Measurements from ENCODE around the gene HSPH1.
A peak's percentile ranks its signal among the peaks of the same experiment; 100 is the strongest.

HSPH1 gene

DNA sequence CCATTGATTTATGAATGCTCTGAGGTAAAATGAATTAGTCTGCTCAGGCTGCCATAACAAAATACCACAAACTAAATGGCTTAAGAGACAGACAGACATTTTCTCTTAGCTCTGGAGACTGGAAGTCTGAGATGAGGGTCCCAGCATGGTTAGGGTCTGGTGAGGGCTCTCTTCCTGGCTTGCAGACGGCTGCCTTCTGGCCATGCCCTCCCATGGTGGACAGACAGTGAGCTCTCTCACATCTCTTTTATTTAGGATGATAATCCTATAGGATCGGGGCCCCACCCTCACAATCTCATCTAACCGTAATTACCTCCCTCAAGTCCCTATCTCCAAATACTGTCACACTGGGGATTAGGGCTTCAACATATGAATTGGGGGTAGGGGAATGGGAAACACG, 47.1 kb downstream of the HSPH1 start:
- TF ChIP-seq, protein P1, sequence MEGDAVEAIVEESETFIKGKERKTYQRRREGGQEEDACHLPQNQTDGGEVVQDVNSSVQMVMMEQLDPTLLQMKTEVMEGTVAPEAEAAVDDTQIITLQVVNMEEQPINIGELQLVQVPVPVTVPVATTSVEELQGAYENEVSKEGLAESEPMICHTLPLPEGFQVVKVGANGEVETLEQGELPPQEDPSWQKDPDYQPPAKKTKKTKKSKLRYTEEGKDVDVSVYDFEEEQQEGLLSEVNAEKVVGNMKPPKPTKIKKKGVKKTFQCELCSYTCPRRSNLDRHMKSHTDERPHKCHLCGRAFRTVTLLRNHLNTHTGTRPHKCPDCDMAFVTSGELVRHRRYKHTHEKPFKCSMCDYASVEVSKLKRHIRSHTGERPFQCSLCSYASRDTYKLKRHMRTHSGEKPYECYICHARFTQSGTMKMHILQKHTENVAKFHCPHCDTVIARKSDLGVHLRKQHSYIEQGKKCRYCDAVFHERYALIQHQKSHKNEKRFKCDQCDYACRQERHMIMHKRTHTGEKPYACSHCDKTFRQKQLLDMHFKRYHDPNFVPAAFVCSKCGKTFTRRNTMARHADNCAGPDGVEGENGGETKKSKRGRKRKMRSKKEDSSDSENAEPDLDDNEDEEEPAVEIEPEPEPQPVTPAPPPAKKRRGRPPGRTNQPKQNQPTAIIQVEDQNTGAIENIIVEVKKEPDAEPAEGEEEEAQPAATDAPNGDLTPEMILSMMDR (IDR thresholded peaks at IDR 0.05; ENCODE audit: control insufficient read depth, extremely low read depth, insufficient read depth), result no peak
- H3K4me3 ChIP-seq (ENCODE audit: low read depth, low read length), result no peak overlapping the region
- DNase-seq (ENCODE audit: low read depth), result no peak

DNA sequence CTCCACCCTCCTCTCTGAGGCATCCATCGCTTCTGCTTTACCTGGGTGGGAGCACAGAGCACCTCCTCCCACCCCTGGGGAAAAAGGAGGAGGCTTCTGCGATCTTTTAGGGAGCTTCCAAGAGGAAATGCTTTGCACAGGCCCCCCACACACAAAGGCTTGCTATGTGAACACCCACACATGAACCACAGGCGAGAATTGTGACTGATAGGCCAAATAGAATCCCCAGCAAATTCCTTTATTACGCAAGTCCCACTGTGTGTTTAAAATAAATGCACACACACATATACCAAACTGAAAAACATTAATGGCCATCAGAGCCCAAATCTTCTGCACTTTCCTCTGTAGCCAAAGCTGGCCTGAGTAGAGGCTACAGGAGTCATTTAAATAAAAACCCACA, 50.6 kb downstream of the HSPH1 start:
- DNase-seq (ENCODE audit: low read depth), result no peak
- H3K4me3 ChIP-seq (ENCODE audit: low read depth, low read length), result no peak overlapping the region
- TF ChIP-seq, protein P1 (IDR thresholded peaks at IDR 0.05; ENCODE audit: control insufficient read depth, extremely low read depth, insufficient read depth), result no peak

DNA sequence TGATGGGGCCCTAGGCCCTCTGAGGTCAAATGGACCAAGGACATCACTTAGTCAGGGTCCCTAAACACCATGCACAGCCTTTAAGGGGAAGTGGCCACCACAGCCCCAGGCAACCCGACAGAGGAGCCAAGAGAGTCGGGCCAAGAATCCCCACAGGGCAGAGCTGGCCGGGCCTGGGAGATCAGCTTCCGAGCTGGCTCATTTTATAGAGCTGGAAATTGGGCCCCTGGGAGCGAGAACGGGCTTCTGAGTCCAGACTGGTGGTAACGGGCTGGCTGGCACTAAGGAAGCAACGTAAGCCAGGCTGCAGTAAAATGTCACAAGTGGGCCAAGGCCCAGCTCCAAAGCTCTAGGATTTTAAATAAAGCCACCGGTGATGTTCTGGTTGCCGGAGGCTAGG, 51.1 kb downstream of the HSPH1 start:
- TF ChIP-seq, protein P1 (IDR thresholded peaks at IDR 0.05; ENCODE audit: control insufficient read depth, extremely low read depth, insufficient read depth), result no peak
- DNase-seq (ENCODE audit: low read depth), result no peak
- H3K4me3 ChIP-seq (ENCODE audit: low read depth, low read length), result no peak overlapping the region

DNA sequence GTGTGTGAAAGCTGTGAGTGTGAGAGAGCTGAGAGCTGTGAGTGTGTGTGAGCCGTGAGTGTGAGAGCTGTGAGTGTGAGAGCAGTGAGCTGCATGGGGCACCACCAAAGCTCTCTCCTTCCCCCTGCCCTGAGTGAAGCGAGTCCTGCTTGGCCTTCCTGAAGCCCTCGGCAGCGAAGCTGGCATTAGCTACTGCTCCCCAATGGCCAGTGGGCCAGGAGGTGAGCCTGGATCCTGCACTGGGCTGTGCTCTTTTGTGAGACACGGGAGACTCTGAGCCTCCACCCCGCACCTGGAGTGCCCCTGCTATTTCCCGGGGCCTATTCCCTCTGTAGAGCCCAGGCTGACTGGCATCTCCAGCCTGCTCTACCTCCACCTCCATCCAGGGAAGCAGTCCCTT, 51.5 kb downstream of the HSPH1 start:
- TF ChIP-seq, protein P1 (IDR thresholded peaks at IDR 0.05; ENCODE audit: control insufficient read depth, extremely low read depth, insufficient read depth), result no peak
- no peak overlapping the region for H3K4me3 ChIP-seq (ENCODE audit: low read depth, low read length)
- no peak for DNase-seq (ENCODE audit: low read depth)

DNA sequence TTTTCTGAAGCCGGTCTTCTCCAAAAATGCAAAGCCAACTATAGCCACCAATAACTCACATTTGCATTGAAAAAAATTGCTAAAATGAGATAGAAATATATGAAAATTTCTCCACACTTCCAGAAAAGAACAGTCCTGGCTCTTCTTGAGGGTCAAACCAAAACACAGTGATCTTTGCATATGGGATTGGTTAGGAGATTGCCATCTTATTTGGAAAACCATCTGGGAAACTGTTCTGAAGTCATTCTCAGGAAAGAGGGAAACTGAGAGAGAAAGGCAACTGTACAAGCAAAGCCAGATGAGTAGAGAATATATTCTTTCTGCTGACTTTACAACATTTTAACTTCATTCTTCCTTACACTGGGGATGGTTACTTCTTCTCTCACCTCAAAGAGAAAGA, 54.6 kb downstream of the HSPH1 start:
- DNase-seq (ENCODE audit: low read depth), result no peak
- no peak overlapping the region for H3K4me3 ChIP-seq (ENCODE audit: low read depth, low read length)
- TF ChIP-seq, protein P1 (IDR thresholded peaks at IDR 0.05; ENCODE audit: control insufficient read depth, extremely low read depth, insufficient read depth), result no peak

DNA sequence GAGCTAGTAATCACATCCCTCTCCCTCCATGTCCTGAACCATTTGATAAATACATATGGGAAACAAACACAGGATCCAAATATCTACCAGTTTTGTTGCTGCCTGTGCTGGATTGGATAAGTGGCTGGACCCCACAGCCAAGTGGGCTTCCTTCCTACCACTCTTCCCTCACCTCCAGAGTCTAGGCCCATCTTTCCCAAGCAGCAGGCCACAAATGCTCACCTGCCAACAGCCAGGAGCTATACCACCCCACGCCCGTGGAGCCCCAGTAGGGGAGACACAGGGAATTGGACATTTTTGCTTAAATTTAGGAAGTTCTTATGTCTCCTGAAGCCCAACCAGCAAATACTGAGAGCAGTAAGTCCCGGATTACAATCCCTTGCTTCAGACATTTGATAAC, 55.8 kb downstream of the HSPH1 start:
- TF ChIP-seq, protein P1 (IDR thresholded peaks at IDR 0.05; ENCODE audit: control insufficient read depth, extremely low read depth, insufficient read depth), result no peak
- no peak for DNase-seq (ENCODE audit: low read depth)
- no peak overlapping the region for H3K4me3 ChIP-seq (ENCODE audit: low read depth, low read length)

DNA sequence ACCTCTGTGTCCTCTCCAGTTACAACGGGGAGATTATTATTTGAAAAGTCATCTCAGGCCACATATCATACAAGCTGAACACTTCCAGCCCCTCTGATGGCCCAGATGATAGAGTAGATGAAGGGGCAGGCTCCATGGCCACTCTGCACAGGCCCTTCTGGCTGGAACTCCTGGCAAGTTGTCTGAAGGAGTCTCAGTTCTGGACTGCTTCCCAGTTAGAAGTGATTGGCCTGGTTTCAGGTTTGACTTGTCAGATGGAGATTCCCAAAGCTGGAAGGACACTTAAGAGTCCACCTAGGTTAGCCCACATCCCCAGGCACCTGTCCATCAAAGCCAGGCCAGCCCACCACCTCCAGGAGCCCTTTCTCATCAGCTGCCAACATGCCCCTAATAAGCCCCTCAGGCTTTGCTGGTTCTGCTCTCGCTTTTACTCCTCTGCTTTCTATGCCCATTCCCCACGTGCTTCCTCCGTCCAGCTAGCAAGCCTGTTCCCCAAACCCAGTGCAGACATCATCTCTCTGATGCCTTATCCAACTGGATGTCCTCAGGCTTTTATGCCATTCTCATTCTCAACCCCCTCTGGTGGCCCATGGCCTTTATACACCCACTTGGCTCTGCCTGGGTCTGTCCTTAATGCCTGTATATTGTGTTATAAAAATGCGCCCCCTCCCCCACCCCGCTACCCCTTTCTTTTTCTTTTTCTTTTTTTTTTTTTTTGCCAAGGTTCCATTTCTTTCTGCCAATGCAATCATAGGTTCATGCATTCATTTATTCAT, 56.5 kb downstream of the HSPH1 start:
- TF ChIP-seq, protein P1 (IDR thresholded peaks at IDR 0.05; ENCODE audit: control insufficient read depth, extremely low read depth, insufficient read depth), result no peak
- DNase-seq (ENCODE audit: low read depth), result peak; percentile 31
- no peak overlapping the region for H3K4me3 ChIP-seq (ENCODE audit: low read depth, low read length)

All from LNCaP clone FGC (cell line).